Activated CD4-positive, alpha-beta T cell treated with anti-CD3 and anti-CD28 coated beads, Interleukin-2, amount 50 U/mL, for 4 hours (primary cell): Measurements from ENCODE around the gene ERC2.
"Not testable (repeated sequence)": the region's sequence is repeated elsewhere in the genome, so short reads cannot be mapped to it uniquely, and the experiment has no call there.

ENCODE experiments used
- DNase-seq, 2 experiments: peaks; one replicate each; pipeline ENCODE4 v3.0.0-alpha.2; 2020

The ERC2 gene

GRCh38 chr3:56468184-56469106 is at the start of gene ERC2:
ERC2 (minus strand) TSS chr3:56468467.
- DNase-seq, result no peak

DNA sequence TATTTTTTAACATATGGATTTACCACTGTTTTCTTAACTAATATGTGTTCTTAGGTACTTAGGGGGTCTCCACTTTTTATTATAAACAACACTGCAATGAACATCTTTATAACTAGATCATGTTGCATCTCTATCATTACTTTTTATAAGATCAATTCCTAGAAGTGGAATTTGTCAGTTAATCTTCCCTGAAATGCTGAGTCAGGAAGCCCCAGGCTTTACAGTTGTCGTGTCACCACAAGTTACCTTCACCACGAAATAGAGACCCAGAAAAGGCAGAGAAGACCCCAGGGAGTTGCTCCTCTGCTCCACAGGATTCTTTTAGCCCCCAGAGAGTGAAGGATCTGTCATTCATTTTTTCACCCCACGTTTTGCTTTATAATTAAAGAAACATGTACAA is 34.5 kb upstream of the ERC2 start:
- DNase-seq, result no peak

- DNase-seq, result not testable (repeated sequence)
These were observed 28.1 kb upstream of the ERC2 start for GRCh38 chr3:56496376-56496775.

- DNase-seq, result peak; percentile 61 to 68
These were observed 26.5 kb upstream of the ERC2 start for GRCh38 chr3:56494679-56495322.

DNA sequence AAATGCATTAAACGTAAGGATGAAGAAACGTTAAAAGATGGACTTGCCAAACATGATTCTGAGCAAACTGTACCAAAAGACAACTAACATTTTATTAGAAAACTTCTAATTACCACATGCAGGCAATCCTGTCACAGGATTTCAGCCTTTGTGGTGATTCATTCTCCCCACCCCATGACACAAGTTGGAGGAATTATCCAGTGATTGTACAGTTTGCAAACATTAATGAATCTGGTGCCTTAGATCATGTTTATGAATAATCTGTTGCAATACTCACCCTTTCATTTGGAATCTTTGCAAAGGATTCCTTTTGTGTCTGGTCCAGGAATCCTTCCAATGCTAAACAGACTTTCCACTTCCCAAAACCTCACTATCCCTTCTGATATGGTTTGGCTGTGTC is 23.3 kb upstream of the ERC2 start:
- no peak for DNase-seq

GRCh38 chr3:56488812-56489600 is 20.7 kb upstream of the ERC2 start:
- no peak for DNase-seq

GRCh38 chr3:56484525-56485032 is 16.3 kb upstream of the ERC2 start:
- no peak for DNase-seq

- DNase-seq, result no peak
These were observed 15.9 kb upstream of the ERC2 start for GRCh38 chr3:56484122-56484521.

DNA sequence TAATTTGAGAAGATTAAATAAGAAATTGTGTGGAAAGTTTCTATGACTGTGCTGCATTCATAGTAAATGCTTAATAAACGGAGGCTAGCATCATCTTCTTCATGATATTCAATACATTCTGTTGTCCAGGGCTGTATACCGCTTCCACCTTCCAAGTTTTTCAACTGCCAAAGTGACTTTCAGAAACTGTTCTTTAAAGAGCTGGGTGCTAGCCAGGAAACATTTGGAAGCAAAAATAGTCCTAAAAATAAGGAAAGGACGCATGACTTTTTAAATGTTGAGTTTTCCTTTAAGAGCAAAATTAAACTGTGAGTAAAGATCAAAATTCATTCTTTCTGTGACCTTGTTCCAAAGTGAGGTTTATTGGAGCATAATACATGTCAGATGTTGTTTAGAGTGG is 9.4 kb upstream of the ERC2 start:
- DNase-seq, result no peak

- no peak for DNase-seq
These were observed 8.5 kb upstream of the ERC2 start for GRCh38 chr3:56476771-56477170.

- DNase-seq, result no peak
These were observed 3.5 kb upstream of the ERC2 start for GRCh38 chr3:56471771-56472170.

DNA sequence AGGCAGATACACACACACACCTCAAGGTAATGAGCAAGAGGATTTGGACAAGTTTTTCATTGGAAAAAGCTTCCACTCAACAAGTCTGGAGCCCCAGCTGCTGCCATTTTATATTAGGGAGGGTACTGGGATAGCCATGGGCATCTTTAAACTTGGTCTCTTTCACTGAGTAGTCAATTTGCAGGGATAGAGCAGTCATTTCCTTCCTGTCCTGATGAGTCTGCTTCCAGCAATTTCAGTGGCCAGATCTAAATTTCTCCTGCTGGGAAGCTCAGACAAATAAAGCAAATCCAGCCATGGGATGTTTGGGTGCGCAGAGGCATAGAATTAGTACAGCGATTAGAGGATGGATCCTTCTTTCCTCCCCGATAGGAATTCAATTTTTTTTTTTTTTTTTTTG is 874 bp upstream of the ERC2 start:
- no peak for DNase-seq

DNA sequence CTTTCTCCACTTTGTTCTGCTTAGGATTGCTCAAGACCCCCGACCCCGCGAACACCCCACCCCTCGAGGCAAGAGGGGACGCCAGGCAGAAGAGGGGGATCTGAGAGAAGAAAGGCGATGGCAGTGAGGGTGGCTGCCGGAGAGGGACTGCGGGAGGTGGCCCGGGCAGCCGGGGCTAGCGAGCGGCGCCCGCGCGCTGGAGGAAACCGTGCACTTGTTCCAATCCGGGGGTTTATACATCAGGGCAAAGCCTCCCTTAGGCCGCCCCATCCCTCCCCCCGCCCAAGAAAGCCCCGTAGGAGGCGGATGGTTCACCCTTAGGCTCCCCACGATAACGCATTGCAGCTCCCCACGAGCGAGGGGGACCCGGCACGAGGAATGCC is 475 bp downstream of the ERC2 start:
- DNase-seq, result peak in 1 of 2 experiments; percentile 1

- no peak for DNase-seq
These were observed 1.2 kb downstream of the ERC2 start for GRCh38 chr3:56467108-56467507.

GRCh38 chr3:56459719-56460118 is 8.5 kb downstream of the ERC2 start:
- no peak for DNase-seq

GRCh38 chr3:56459104-56459496 is 9.2 kb downstream of the ERC2 start:
- no peak for DNase-seq

DNA sequence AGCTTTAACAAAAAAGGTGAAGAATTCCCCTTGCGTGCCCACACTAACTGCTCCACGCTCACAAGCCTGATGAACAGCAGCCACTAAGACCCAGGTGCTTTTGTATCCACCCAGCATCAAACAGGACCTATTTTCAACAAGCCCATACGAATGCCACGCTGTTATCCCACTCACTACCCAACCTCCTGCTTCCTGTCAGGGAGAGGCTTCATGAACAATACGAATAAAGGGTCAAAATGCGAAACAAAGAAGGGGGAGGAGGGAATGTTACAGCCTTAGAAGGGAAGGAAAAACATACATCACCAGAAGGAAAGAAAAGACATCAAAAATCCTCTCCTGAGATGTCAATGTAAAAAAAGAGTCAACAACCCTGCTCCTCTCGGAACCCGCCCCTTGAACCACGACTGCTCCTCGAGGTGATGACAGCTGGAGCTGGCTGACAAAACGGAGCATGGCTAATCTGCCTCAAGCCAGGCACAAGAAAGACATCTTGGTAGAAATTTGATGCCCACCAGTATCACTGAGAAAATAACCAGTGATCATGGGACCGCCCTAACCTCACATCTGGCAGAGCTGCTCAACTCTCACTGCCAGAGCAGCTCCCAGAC is 9.7 kb downstream of the ERC2 start:
- no peak for DNase-seq

- no peak for DNase-seq
These were observed 12.2 kb downstream of the ERC2 start for GRCh38 chr3:56456117-56456516.

- DNase-seq, result no peak
These were observed 15.3 kb downstream of the ERC2 start for GRCh38 chr3:56453011-56453410.

DNA sequence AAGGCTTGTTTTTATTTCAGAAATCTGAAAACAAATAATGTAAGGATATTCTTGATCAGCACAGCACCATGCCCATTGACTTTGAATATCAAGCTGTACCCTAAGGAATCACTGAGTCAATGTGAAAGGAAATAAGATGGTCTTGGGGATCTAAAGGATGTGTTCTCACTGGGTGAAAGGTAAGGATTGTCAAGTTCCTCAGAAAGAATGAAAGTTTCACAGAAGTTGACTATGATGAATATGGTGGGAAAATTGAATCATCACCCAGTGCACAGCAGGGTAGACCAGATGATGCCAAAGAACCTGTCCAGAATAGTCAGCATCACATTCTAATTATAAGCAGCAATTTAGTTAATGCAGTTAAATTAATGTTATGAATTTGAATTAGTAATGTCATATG is 16.2 kb downstream of the ERC2 start:
- DNase-seq, result no peak

- DNase-seq, result no peak
These were observed 24.9 kb downstream of the ERC2 start for GRCh38 chr3:56443372-56443771.

GRCh38 chr3:56428667-56429066 is 39.6 kb downstream of the ERC2 start:
- no peak for DNase-seq

DNA sequence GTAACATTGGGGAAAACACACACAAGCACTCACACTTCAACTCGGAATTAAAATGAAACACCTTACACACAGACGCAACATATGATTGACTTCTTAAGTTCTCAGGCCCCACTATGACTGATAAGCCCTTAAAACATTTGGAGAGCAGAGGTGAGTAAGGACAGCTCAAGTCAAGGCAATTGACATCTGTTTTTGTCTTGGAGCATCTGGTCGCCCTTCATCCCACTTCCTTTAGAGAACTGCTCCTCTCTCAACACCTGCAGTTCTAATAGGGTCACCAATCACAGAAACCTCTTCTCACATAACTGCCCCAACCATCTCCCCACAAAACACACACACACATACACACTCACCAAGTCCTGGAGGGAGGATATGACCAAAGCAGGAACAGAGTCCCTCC is 43.4 kb downstream of the ERC2 start:
- DNase-seq, result no peak
